B cell (primary cell): ENCODE results near the gene D2HGDH. TPM values are rescaled to one million over a fixed set of nuclear protein-coding genes. Genes with fewer than 3 reads are reported as not detected.

ENCODE experiments used
- ATAC-seq: fragments of 200-7000 bp; cut with Tn5 transposase; one replicate; pipeline ENCODE4 v1.10.0; 2021; ENCODE audit warnings: low read depth, mild to moderate bottlenecking, moderate number of reproducible peaks, moderate library complexity
- CTCF ChIA-PET: fragments of 350-600 bp; sonication (Branson Sonifier 250); formaldehyde crosslinking; loops from one replicate; lab custom pipeline; 2021; ENCODE audit warnings: antibody characterized with exemption, inconsistent platforms; lab: Charles Lee
- POLR2A ChIA-PET: fragments of 350-600 bp; sonication (Branson Sonifier 250); formaldehyde crosslinking; loops from one replicate; lab custom pipeline; 2021; ENCODE audit warnings: antibody characterized with exemption; lab: Charles Lee
- DNase-seq: peaks from one replicate; pipeline ENCODE4 v3.0.0; 2013
- H2AFZ ChIP-seq: 2 replicates; pipeline ENCODE4 v1.6.1; 2012; ENCODE audit warnings: mild to moderate bottlenecking, low read depth, low read length; ENCODE audit not compliant: insufficient read depth, poor library complexity, severe bottlenecking
- H3K27ac ChIP-seq, 2 donors: 1 replicate in 1 of 2; 2 replicates in 1 of 2; pipeline ENCODE4 v1.5.1; 2012 to 2013; ENCODE audit warnings: low read length in 2 of 2, mild to moderate bottlenecking in 2 of 2, moderate library complexity in 1 of 2
- H3K27me3 ChIP-seq, 4 experiments: fragments of 200-600 bp in 1 of 4; sonication (generic) in 1 of 4; replicated peaks in 1 of 4; 1 replicate in 2 of 4; 2 replicates in 2 of 4; pipeline versions ENCODE4 v1.6.1 to v1.7.0; 2013 to 2016; ENCODE audit warnings: low read length in 3 of 4, mild to moderate bottlenecking in 2 of 4, mixed read lengths in 1 of 4, moderate library complexity in 1 of 4; ENCODE audit not compliant: insufficient read depth in 4 of 4, control insufficient read depth in 3 of 4; ENCODE audit errors: control extremely low read depth in 1 of 4
- H3K36me3 ChIP-seq, 2 experiments: replicated peaks in 1 of 2; 1 replicate in 1 of 2; 2 replicates in 1 of 2; pipeline versions ENCODE4 v1.6.1 to v1.7.1; 2013; ENCODE audit warnings: low read length in 1 of 2; ENCODE audit not compliant: insufficient read depth in 2 of 2, control insufficient read depth in 1 of 2; ENCODE audit errors: control extremely low read depth in 1 of 2, extremely low read depth in 1 of 2
- H3K4me1 ChIP-seq, 2 donors: fragments of 200-600 bp in 1 of 2; sonication (generic) in 1 of 2; 1 replicate in 1 of 2; 2 replicates in 1 of 2; pipeline versions ENCODE4 v1.5.1 to v1.6.1; 2013 to 2017; ENCODE audit warnings: low read length in 2 of 2; ENCODE audit not compliant: control insufficient read depth in 2 of 2, insufficient read depth in 2 of 2
- H3K4me2 ChIP-seq: replicated peaks from 2 replicates; pipeline ENCODE3; 2012; ENCODE audit warnings: mild to moderate bottlenecking, low read depth, low read length; ENCODE audit not compliant: poor library complexity, severe bottlenecking
- H3K4me3 ChIP-seq, 5 experiments: fragments of 200-600 bp in 1 of 5; sonication (generic) in 1 of 5; 1 replicate in 3 of 5; 2 replicates in 2 of 5; pipeline versions ENCODE4 v1.5.1 to v1.7.0; 2011 to 2016; ENCODE audit warnings: low read length in 4 of 5, mild to moderate bottlenecking in 4 of 5, low read depth in 2 of 5, control low read depth in 1 of 5, moderate library complexity in 1 of 5; ENCODE audit not compliant: insufficient read depth in 1 of 5; ENCODE audit errors: control extremely low read depth in 1 of 5, extremely low read depth in 1 of 5
- H3K79me2 ChIP-seq: fragments of 200-600 bp; sonication (generic); one replicate; pipeline ENCODE4 v1.6.0; 2016; ENCODE audit warnings: low read length; ENCODE audit not compliant: control insufficient read depth, insufficient read depth
- H3K9ac ChIP-seq: fragments of 200-600 bp; sonication (generic); 2 replicates; pipeline ENCODE4 v1.6.1; 2017; ENCODE audit warnings: mild to moderate bottlenecking, low read length, moderate library complexity
- H3K9me3 ChIP-seq, 3 donors: one replicate each; pipeline versions ENCODE4 v1.6.1 to v1.7.1; 2013; ENCODE audit warnings: low read length in 2 of 3; ENCODE audit not compliant: control insufficient read depth in 2 of 3, insufficient read depth in 1 of 3; ENCODE audit errors: control extremely low read depth in 1 of 3
- H4K20me1 ChIP-seq: 2 replicates; pipeline ENCODE4 v1.6.0; 2012; ENCODE audit warnings: mild to moderate bottlenecking, low read length; ENCODE audit not compliant: insufficient read depth, control insufficient read depth, poor library complexity, severe bottlenecking
- H3K27ac Mint-ChIP-seq: one replicate; pipeline ENCODE4 v1.8.0; 2021; ENCODE audit warnings: mixed read lengths
- H3K27me3 Mint-ChIP-seq: one replicate; pipeline ENCODE4 v1.8.0; 2021; ENCODE audit warnings: mixed read lengths
- H3K4me1 Mint-ChIP-seq: one replicate; pipeline ENCODE4 v1.8.0; 2021; ENCODE audit warnings: mixed read lengths
- H3K4me3 Mint-ChIP-seq: one replicate; pipeline ENCODE4 v1.8.0; 2021; ENCODE audit warnings: mixed read lengths
- H3K9me3 Mint-ChIP-seq: one replicate; pipeline ENCODE4 v1.8.0; 2022; ENCODE audit warnings: mixed read lengths; ENCODE audit not compliant: insufficient read depth
- EZH2 ChIP-seq: IDR thresholded peaks from 2 replicates; pipeline ENCODE4 v1.6.1; 2012; ENCODE audit warnings: borderline replicate concordance, low read depth, mild to moderate bottlenecking, moderate library complexity, low read length; ENCODE audit not compliant: insufficient read depth, poor library complexity, severe bottlenecking
- WGBS: methylation state at CpG from one replicate; pipeline ENCODE4 v1.1.5; 2013; ENCODE audit warnings: missing lambda C conversion rate; ENCODE audit not compliant: insufficient coverage; 5-methylcytosine and 5-hydroxymethylcytosine counted together
- intact Hi-C: fragments of 100-400 bp; cut with micrococcal nuclease; formaldehyde crosslinking; loops from one replicate; pipeline ENCODE4 v1.10.0; 2022
- polyA plus RNA-seq: library from polyadenylated mRNA; depleted of rRNA; stranded (reverse); fragments of >200 nt; gene quantifications from 2 replicates; pipeline ENCODE4 v1.2.3, GENCODE V29; 2012
- total RNA-seq, 2 donors: library from RNA; stranded (reverse); fragments of 120-200 nt in 1 of 2; gene quantifications; 1 replicate in 1 of 2; 2 replicates in 1 of 2; pipeline versions ENCODE4 v1.2.3 to v1.2.4, GENCODE V29; 2013 to 2022
- TF ChIP-seq, protein P1 (sequence below): fragments of 200-600 bp; IDR thresholded peaks from one replicate; pipeline ENCODE4 v1.8.0; 2022; ENCODE audit warnings: antibody characterized with exemption, mild to moderate bottlenecking

Gene D2HGDH
- total and polyA plus RNA-seq, 2 donors (not counting 1 experiment from before 2014, with no cell fraction given) = 44.0 to 67.7 TPM

GRCh38 chr2:241755166-241755565 is 20.7 kb downstream of the D2HGDH start:
- no peak for ATAC-seq
- H4K20me1 ChIP-seq = no peaks in the 10 kb centered on the region
- ChIA-PET CTCF (no interaction called here), POLR2A (no interaction called here)
- no peak overlapping the region for H3K27ac ChIP-seq
- TF ChIP-seq, protein P1, sequence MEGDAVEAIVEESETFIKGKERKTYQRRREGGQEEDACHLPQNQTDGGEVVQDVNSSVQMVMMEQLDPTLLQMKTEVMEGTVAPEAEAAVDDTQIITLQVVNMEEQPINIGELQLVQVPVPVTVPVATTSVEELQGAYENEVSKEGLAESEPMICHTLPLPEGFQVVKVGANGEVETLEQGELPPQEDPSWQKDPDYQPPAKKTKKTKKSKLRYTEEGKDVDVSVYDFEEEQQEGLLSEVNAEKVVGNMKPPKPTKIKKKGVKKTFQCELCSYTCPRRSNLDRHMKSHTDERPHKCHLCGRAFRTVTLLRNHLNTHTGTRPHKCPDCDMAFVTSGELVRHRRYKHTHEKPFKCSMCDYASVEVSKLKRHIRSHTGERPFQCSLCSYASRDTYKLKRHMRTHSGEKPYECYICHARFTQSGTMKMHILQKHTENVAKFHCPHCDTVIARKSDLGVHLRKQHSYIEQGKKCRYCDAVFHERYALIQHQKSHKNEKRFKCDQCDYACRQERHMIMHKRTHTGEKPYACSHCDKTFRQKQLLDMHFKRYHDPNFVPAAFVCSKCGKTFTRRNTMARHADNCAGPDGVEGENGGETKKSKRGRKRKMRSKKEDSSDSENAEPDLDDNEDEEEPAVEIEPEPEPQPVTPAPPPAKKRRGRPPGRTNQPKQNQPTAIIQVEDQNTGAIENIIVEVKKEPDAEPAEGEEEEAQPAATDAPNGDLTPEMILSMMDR = no peak
- TF ChIP-seq EZH2 = no peak
- H3K9me3 ChIP-seq = peaks cover 0 to 4% (median 0%) of the 10 kb centered on the region in 3 donors
- no peaks in the 10 kb centered on the region for H3K4me1 ChIP-seq
- no peak overlapping the region for H3K9ac ChIP-seq
- Mint-ChIP-seq H3K27ac (no peak overlapping the region), H3K9me3 (no peaks in the 10 kb centered on the region), H3K4me1 (no peaks in the 10 kb centered on the region), H3K4me3 (no peak overlapping the region), H3K27me3 (no peaks in the 10 kb centered on the region)
- no peak overlapping the region for H3K4me3 ChIP-seq
- 94% methylated on average over 14 of the region's 18 CpGs for WGBS
- peaks cover 0 to 19% of the 10 kb centered on the region in 2 experiments for H3K36me3 ChIP-seq
- intact Hi-C loops = no loop called here
- no peak overlapping the region for H2AFZ ChIP-seq
- H3K27me3 ChIP-seq = no peaks in the 10 kb centered on the region
- H3K4me2 ChIP-seq = no peak overlapping the region
- DNase-seq = no peak
- peaks cover 3% of the 10 kb centered on the region for H3K79me2 ChIP-seq

DNA sequence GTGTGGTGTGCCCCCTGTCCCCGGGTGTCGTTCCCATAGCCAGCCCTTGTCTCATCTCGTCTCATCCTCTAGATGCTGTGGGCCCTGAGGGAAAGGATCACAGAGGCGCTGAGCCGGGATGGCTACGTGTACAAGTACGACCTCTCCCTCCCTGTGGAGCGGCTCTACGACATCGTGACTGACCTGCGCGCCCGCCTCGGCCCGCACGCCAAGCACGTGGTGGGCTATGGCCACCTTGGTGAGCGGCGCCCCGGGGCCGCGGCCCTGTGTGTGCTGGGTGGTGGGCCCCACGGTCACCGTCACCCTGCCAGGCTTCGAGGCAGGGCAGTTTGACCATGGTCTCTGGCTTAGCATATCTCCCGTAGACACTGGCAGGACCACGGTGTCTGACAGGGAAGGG is 21.3 kb downstream of the D2HGDH start:
- H3K79me2 ChIP-seq = peaks cover 3% of the 10 kb centered on the region
- ChIA-PET POLR2A (no interaction called here), CTCF (no interaction called here)
- no peaks in the 10 kb centered on the region for H4K20me1 ChIP-seq
- no peak overlapping the region for H3K27ac Mint-ChIP-seq
- peaks cover 0 to 21% of the 10 kb centered on the region in 2 experiments for H3K36me3 ChIP-seq
- peaks cover 0 to 10% (median 5%) of the 10 kb centered on the region in 3 donors for H3K9me3 ChIP-seq
- no peak overlapping the region for H3K4me3 ChIP-seq
- ATAC-seq (no peak), DNase-seq (no peak)
- H3K27ac ChIP-seq = no peak overlapping the region
- H3K4me1 ChIP-seq = no peaks in the 10 kb centered on the region
- H3K4me2 ChIP-seq = no peak overlapping the region
- 98% methylated on average over 23 of the region's 27 CpGs for WGBS
- H3K4me3 Mint-ChIP-seq = no peak overlapping the region
- no peak overlapping the region for H2AFZ ChIP-seq
- no peaks in the 10 kb centered on the region for H3K27me3 Mint-ChIP-seq
- no peak for TF ChIP-seq EZH2
- TF ChIP-seq, protein P1 = no peak
- H3K9ac ChIP-seq = no peak overlapping the region
- H3K27me3 ChIP-seq = no peaks in the 10 kb centered on the region
- intact Hi-C loops = no loop called here
- H3K4me1 Mint-ChIP-seq = no peaks in the 10 kb centered on the region
- no peaks in the 10 kb centered on the region for H3K9me3 Mint-ChIP-seq
